GM19455 (cell line): ENCODE data around the gene DPH3.

Experiments
- ATAC-seq: cut with Tn5 transposase; IDR thresholded peaks from one replicate; pipeline ENCODE4 v1.9.1; 2021; ENCODE audit not compliant: unreplicated experiment

The DPH3 gene

DNA sequence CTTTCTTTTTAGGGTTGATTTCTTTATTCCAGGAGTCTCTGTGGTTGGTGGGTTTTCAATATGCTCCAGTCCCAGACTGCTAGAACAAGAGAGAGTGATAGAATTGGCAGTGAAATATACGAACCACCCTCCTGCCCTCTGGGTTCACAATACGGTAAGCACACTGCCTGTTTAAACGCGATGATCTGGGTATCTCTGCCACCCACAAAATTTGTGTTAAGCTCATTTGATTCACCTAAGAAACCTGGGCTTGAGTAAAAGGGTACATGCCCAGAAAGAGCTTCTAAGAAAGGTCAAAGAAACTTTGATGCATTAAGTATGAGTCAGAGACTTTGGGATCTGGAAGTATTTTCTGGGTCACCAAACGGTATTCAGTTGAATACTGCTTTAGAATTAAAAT, 30.1 kb upstream of the DPH3 start:
- ATAC-seq, result no peak

DNA sequence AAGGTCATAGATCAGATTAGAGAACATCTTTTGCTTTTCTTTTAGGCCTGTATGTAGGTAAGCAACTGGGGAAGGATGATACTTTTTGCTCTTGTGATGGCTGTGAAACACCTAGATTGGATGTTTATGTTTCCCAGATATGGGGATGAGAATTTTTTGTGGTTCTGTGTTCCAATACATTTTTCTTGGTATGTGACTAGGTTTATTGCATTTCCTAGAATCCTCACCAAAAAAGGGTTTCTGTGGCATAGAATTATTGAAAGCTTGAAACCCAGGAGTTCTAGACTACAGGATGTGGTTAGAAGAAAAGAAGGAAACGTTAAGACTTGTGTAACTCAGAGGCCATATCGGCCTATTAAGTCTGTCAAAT, 26.1 kb upstream of the DPH3 start:
- ATAC-seq, result peak; percentile 56

DNA sequence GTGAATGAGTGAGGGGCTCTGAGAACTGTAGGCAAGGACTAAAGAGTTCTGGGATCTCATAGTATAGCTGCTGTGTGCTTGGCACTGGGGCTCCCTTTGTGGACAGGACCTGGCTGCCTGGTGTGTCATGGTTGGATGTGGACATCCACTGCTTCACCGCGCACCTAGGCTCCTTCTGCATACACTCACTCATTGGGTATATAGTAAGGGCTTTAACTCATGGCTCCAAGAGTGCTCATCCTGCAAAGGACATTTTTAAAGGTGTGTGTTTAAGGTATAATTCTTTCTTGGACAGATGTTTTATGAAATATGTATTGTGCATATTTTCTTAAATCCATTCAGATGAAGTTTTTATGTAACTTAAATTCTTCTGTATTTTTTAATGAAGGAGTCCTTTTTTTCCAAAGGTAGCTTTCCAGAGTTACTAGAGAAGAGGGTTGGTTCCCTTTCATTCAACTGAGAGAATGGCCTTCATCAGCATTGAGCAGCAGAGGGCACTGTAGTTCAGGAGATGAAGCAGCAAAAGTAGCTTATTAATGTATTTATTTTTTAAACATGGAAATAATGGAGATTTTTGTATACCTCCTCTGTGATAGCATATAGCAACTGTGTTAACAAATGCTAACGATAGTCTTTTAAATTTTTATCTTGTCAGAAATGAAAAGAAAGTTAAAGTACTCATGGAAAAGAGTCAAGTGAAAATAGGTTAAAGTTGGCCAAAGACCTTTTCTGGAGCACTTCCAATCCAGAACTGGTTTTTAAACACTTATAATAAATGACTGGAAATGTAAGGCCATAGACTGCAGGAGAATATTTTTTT, 25.5 kb upstream of the DPH3 start:
- no peak for ATAC-seq

DNA sequence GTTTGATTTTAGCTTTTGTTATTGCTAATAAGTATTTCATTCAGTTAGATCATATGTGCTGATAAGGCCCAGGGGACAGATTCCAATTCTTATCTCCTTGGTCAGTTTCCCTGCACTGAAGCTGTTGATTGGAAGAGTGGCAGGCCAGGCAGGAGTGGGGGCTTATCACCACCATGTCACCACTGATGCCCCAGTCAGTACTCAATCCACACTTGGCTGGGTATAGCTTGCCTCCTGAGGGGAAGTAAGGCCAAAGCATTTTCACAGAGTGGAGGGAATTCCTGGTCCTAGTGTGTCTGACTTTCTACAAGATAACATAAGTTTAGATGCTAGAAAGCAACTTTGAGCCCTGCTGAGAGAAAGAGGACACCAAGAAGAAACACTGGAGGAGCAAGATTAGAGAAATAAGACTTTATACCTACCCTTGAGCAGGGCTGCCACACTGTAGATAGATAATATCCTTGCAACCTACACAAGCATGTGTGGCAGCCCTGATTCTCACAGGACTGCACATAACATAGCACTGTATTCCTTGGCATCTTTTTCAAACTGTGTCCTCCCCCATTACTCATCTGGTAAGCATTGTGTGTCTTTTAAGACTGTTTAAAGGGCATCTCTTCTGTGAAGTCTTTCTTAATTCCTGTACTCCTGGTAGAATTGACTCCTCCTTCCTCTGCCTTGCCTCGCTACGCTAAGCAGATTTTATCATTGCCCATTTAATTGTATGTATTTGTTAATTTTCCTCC, 24.6 kb upstream of the DPH3 start:
- no peak for ATAC-seq

DNA sequence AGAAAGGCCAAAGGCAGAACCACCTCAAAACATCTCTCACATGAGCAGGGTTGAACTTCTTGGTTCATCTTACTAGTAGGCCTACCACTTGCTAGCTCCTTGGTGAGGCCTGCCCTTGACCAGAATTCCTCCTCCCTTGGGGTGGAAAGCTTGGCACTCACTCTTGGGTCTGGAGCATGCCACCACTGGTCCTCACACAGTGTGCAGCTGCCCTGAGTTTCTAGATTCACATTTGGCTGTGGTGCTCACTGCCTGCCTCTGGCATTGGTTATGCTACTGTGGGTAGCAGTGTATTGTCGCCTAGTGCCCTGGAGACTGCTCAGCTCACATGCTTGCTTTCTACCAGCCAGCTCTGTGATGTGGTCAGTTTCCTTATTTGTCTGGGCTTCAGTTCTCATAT, 23.9 kb upstream of the DPH3 start:
- ATAC-seq, result no peak

GRCh38 chr3:16286751-16287543, 22.2 kb upstream of the DPH3 start:
- no peak for ATAC-seq

GRCh38 chr3:16286161-16286560, 21.4 kb upstream of the DPH3 start:
- peak; percentile 45 for ATAC-seq

DNA sequence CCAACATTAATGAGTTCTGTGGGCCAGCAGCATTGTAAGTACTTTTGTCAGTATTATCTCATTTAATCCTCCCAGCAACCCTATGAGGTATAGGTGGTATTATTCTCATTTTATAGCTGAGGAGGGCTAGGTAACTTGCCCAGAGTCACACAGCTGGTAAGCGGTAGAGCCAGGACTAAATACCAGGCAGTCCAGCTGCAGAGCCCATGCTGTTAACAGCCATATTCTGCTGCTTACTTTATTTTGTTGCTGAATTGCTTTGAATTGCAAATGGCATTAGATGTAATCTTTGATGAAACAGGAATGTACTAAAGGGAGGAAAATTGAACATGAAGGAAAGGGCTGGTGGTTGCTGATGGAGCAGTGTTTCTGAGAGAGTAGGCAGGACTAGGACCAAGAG, 19.9 kb upstream of the DPH3 start:
- ATAC-seq, result no peak

DNA sequence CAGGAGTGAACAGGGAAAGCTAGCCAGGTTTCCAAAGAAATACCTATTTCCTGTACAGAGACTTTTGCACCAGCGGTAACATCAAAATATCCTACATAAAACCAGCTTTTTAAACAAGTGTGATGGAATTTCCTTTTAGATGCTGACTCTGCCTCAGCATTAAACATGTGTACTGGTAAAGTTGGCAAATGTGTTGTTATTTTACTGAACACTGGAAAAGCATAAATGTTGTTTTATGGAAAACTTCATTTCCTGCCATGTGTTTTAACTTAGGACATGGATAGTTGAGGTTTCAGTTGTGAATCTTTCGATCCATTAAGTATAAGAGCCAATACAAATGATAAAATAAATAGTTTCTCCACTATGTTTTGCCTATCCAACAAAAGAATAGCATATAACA, 15.9 kb upstream of the DPH3 start:
- no peak for ATAC-seq

- ATAC-seq, result no peak
These were observed 14.5 kb upstream of the DPH3 start for GRCh38 chr3:16279010-16279801.

DNA sequence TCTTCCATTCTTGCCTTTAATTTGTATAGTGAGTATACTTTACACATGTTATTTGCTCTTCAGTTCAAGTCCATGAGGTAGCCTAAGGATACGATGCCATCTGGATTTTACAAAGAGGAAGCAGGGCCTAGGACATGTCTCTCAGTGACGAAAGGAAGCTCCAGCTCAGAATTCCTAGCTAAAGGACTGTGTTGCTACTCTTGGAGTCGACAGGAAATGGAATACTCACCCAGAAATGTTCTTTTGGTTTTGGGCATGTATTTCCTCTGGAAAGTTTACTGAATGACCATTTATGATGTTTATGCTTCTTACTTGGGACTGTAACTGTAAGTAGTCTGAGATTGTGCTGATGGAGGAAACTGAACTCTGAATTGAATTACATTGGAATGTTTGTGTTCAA, 12.7 kb upstream of the DPH3 start:
- no peak for ATAC-seq

GRCh38 chr3:16273867-16274266, 9.1 kb upstream of the DPH3 start:
- no peak for ATAC-seq

DNA sequence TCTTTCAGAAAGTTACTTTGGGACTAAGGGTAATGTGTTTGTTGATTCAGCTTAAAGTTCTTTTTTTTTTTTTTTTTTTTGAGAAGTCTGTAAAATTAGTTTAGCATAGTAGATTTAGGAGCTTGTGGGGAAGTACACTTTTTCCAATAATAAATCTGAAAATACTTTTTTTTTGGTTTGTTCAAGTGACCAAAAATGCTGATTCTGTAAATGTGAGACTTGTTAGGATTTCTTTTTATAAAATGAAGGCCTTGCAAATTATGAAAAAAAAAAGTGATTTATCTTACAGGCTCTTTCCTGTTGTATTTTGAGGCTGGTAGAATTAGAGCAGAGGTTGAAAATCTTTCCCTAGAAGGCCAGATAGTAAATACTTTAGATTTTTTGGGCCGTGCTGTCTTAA, 7.8 kb upstream of the DPH3 start:
- no peak for ATAC-seq

DNA sequence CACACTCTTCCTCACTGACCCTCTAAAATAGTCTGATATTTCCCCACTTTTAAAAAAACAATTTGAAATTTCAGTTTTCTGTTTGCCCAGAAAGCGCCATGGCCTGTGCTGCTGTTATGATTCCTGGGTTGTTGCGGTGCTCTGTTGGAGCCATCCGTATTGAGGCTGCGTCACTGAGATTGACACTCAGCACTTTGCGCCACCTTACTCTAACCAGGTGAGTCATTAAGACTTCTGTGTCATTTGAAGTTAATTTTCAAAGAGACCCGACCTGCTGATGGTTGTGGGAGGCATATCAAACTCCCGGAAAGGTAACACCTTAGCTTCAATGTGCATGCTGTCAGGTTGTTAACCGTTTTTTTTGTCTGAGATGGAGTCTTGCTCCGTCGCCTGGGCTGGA, 6.1 kb upstream of the DPH3 start:
- no peak for ATAC-seq

GRCh38 chr3:16266714-16267113, 2.0 kb upstream of the DPH3 start:
- ATAC-seq, result no peak

- ATAC-seq, result no peak
These were observed 678 bp upstream of the DPH3 start for GRCh38 chr3:16265455-16265786.

GRCh38 chr3:16264174-16264707, 502 bp downstream of the DPH3 start:
- ATAC-seq, result no peak

DNA sequence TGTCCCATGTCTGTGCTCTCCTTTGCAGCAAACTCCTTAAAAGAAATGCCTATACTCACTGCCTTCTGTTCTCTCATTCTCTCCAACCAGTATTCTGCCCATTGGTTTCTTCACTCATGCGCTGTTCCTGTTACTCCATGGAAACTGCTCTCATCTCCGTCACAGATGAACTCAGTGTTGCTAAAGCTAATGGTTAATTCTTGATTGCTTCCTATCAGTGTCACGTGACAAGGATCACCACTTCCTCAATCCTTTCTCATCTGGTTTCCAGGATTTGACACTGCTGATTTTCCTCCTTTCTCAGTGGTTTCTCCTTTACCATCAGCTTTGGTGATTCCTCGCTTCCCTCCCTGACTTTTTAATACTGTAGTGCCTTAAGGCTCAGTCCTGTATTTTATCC, 2.6 kb downstream of the DPH3 start:
- ATAC-seq, result no peak

DNA sequence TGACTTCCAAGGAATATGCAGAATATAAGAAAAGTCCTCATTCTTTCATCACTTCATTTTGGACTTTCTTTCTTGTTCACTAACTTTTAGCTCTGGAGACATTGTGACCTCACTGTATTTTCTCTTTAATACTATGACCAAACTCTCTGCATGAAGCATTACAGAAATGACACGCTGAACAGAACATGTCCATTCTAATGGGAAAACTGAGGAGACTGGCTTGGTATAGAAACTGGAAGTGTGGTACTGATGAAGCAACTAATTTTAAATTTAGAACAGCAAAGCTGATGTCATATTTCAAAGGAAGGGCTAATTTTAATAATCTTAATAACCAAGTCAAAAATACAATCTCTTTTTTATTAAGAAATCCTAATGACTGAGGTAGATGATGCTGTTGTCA, 4.7 kb downstream of the DPH3 start:
- ATAC-seq, result no peak

DNA sequence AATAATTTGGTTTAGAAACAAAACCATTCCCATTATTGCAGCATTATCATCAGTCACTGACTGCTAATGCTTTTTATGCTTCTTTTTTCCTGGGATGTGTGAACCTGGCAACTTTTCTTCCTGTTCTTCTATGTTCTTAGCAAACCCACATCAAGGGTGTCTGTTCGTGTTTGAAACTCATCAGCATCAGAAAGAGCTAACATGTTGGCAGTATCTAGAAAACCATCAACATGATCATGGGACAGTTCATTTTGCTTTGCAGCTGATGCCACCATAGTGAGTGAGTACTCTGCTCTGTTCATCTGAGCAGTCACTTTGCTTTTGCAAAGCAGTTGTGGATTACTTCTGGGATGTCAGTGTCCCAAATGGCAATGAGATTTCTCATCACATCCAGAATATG, 5.9 kb downstream of the DPH3 start:
- no peak for ATAC-seq

- ATAC-seq, result no peak
These were observed 6.6 kb downstream of the DPH3 start for GRCh38 chr3:16258177-16258576.
